GM12872 (cell line): ENCODE results near the gene CCL25.

ENCODE experiments used
- CTCF ChIP-seq: IDR thresholded peaks from 3 replicates; pipeline ENCODE4 v1.5.1; 2011; ENCODE audit warnings: low read depth, mild to moderate bottlenecking, low read length, moderate library complexity; ENCODE audit not compliant: insufficient read depth

CCL25 gene

GRCh38 chr19:8088752-8089663, 36.4 kb downstream of the CCL25 start:
- no peak for TF ChIP-seq CTCF

- no peak for TF ChIP-seq CTCF
These were observed 37.4 kb downstream of the CCL25 start for GRCh38 chr19:8089664-8090601.

- no peak for TF ChIP-seq CTCF
These were observed 38.4 kb downstream of the CCL25 start for GRCh38 chr19:8090950-8091349.

- TF ChIP-seq CTCF = no peak
These were observed 41.2 kb downstream of the CCL25 start for GRCh38 chr19:8093740-8094139.

GRCh38 chr19:8094336-8094735, 41.8 kb downstream of the CCL25 start:
- TF ChIP-seq CTCF = no peak

- no peak for TF ChIP-seq CTCF
These were observed 42.9 kb downstream of the CCL25 start for GRCh38 chr19:8095354-8095886.

- TF ChIP-seq CTCF = peak; percentile 50
These were observed 43.5 kb downstream of the CCL25 start for GRCh38 chr19:8096071-8096470.
